Stromal cell of bone marrow (primary cell): ENCODE results near the gene DPP3.

ENCODE experiments used
- DNase-seq: peaks from one replicate; pipeline ENCODE4 v3.0.0-alpha.2; 2012; ENCODE audit warnings: low read depth

The DPP3 gene

DNA sequence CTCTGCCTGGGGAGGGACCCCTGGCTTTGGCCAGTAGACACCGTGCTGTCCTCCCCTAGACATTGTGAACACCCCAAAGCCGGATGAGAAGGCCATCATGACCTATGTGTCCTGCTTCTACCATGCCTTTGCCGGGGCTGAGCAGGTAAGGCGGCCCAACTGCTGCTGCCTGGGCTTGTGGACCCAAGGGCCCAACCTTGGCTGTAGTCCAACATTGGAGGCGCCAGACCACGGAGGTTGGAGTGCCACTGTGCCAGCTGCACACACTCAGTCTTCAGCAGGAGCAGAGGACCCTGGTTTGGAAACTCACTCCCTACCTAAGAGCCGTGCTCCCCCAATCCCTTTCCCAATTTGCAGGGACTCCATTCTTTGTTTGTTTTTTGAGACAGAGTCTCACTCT lies 75.9 kb downstream of the DPP3 start:
- no peak for DNase-seq

DNA sequence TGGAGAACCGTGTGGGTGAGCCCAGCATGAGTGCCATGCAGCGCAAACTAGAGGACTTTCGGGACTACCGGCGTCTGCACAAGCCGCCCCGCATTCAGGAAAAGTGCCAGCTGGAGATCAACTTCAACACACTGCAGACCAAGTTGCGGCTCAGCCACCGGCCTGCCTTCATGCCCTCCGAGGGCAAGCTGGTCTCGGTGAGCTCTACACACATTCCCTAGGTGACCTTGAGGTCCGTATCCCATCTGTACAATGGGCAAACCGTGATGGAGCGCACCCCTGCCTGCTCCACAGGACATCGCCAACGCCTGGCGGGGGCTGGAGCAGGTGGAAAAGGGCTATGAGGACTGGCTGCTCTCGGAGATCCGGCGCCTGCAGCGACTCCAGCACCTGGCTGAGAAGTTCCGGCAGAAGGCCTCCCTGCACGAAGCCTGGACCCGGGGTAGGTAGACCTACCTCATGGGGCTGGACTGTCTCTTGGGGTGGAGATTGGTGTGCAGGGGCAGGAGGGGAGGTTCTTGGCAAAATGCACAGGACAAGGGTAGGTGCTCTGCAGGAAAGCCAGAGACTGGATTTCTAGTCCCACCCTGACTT lies 77.6 kb downstream of the DPP3 start:
- DNase-seq: no peak
